Right kidney (tissue), 1 donor: ENCODE results near the gene TOM1.

ENCODE experiments used
- DNase-seq: peaks from one replicate; pipeline ENCODE4 v3.0.0-alpha.2; 2016

TOM1 gene

GRCh38 chr22:35306350-35306967 lies 6.8 kb downstream of the TOM1 start:
- no peak for DNase-seq

- DNase-seq: no peak
These were observed 7.7 kb downstream of the TOM1 start for GRCh38 chr22:35307372-35307771.

GRCh38 chr22:35307892-35308291 lies 8.2 kb downstream of the TOM1 start:
- no peak for DNase-seq

GRCh38 chr22:35308480-35309021 lies 8.9 kb downstream of the TOM1 start:
- DNase-seq: no peak

- DNase-seq: peak; percentile 21
These were observed 11.2 kb downstream of the TOM1 start for GRCh38 chr22:35310556-35311550.

GRCh38 chr22:35311551-35311999 lies 11.9 kb downstream of the TOM1 start:
- no peak for DNase-seq

- no peak for DNase-seq
These were observed 12.7 kb downstream of the TOM1 start for GRCh38 chr22:35312198-35313059.

- peak; percentile 46 for DNase-seq
These were observed 13.8 kb downstream of the TOM1 start for GRCh38 chr22:35313311-35314121.

- DNase-seq: no peak
These were observed 14.7 kb downstream of the TOM1 start for GRCh38 chr22:35314161-35314942.

GRCh38 chr22:35315141-35315854 lies 15.6 kb downstream of the TOM1 start:
- no peak for DNase-seq

- DNase-seq: no peak
These were observed 16.4 kb downstream of the TOM1 start for GRCh38 chr22:35315855-35316745.

- DNase-seq: no peak
These were observed 17.1 kb downstream of the TOM1 start for GRCh38 chr22:35316751-35317150.

- no peak for DNase-seq
These were observed 18.1 kb downstream of the TOM1 start for GRCh38 chr22:35317680-35318290.

GRCh38 chr22:35318346-35319215 lies 18.9 kb downstream of the TOM1 start:
- no peak for DNase-seq

GRCh38 chr22:35319244-35319985 lies 19.7 kb downstream of the TOM1 start:
- DNase-seq: no peak

- no peak for DNase-seq
These were observed 22.4 kb downstream of the TOM1 start for GRCh38 chr22:35322126-35322525.
